GM21723 (cell line): ENCODE results near the gene STK4.
"Not testable (repeated sequence)": the region's sequence is repeated elsewhere in the genome, so short reads cannot be mapped to it uniquely, and the experiment has no call there.

Experiments used
- ATAC-seq: cut with Tn5 transposase; IDR thresholded peaks from one replicate; pipeline ENCODE4 v1.9.1; 2021; ENCODE audit warnings: mild to moderate bottlenecking, moderate library complexity; ENCODE audit not compliant: unreplicated experiment

STK4 gene

DNA sequence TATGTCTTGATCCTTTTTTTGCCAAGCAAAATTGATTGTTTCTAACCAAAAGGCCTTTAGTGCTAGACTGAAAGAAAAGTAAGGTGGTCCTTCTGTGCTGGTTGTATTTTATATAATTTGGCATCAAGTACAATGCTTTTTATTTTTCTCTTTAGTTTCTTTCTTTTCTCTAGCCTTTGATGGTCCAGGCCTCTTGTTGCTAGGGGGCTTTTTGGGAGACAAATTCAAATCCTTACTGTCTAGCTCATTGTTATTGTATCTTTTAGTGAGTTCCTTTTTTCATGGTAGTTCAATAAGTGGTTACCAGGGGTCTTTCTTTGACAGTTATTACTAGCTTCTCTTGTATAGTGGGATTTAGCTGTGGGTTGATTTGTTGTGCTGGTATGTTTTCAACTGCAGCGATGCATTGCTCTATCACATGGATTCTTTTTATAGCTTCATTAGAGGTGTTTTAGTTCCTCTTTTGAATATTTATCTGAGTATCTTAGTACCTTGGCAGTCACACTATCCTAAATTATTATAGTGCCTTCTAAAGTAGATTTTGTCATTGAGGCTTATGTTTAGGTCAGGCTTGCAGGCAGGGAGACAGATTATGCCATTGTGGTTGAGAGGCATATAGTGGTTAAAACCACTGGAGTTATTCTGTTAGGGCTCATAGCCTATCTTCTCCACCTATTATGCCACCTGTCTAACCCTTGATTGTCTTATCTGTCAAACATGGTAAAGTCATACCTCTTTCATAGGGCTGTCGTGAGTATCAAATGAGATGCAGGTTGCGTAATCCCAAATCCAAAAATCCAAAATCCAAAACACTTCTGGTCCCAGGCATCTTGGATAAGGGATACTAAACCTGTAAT is 85.1 kb downstream of the STK4 start:
- no peak for ATAC-seq

GRCh38 chr20:45052698-45053429 is 86.6 kb downstream of the STK4 start:
- ATAC-seq, result no peak

DNA sequence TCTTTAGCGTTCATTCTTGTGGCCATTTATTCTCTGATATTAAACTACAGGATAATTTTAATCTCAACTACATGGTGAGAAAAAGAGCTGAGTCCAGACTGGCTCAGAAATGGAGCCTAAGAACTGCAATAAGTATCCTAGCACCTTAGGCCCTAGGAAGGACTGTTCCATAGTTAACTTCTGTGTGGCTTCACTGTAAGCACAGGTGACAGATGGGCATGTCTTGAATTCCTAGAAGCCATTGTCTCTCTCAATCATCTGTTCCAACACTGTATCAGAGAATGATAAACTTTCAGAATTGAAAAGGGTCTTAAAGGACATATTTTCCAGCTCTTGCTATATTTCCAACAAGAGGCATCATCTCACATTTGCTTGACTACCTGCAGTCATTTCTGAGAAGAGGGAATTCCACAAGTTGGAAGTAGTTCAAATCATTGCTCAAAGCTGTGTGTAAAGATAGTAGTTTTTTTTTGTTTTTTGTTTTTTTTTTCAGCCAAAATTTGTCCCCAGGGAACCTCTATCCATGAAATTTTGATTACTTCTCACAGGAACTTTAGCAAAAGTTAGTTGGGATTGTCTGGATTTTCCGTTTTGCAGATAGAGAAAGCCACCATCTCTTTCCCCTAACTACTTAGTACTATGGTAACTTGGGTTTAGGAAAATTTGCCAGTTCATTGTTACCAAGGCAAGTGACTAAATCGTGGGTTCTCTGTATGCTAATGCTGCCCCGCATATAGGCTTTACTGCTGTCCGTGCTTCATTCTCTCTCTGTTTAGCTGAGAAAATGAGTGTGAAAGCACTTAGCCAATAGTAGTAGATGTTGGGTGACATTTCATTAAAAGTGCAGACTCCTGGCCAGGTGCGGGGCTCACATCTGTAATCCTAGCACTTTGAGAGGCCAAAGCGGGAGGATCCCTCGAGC is 87.4 kb downstream of the STK4 start:
- no peak for ATAC-seq

- ATAC-seq, result no peak
Measured at GRCh38 chr20:45055056-45055455, 88.7 kb downstream of the STK4 start.

DNA sequence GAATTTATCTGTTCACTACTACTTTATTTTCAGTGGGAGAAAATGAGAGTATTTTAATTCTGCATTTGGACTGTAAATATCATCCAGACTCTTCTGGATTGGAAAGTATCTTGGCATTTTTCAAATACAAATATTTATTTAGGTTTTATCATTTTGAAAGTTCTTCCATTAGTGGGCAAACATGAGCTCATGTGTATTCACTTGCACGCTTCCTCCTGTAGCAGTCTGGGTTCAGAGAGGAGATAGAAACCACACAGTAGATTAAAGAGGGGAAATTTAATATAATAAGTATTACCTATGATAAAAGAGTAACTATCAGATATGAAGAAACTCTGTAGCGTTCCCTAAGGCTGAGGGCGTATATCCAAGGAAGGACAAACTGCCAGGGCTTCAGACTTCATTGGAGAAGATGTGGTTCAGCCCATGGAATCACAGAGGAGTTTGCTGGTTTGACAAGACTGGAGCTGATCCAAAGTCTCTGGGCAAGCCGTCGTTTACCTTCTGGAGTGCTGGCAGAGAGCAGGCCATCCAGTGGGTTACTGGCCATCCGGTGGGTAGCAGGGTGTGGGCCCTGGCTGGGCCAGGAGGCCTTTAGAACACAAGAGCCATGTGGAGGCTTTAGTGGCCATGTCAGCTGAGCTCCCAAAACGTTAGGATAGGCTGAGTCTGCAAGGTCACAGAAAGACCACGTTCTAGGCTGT is 90.3 kb downstream of the STK4 start:
- ATAC-seq, result no peak

- ATAC-seq, result no peak
Measured at GRCh38 chr20:45058168-45058850, 92.0 kb downstream of the STK4 start.

DNA sequence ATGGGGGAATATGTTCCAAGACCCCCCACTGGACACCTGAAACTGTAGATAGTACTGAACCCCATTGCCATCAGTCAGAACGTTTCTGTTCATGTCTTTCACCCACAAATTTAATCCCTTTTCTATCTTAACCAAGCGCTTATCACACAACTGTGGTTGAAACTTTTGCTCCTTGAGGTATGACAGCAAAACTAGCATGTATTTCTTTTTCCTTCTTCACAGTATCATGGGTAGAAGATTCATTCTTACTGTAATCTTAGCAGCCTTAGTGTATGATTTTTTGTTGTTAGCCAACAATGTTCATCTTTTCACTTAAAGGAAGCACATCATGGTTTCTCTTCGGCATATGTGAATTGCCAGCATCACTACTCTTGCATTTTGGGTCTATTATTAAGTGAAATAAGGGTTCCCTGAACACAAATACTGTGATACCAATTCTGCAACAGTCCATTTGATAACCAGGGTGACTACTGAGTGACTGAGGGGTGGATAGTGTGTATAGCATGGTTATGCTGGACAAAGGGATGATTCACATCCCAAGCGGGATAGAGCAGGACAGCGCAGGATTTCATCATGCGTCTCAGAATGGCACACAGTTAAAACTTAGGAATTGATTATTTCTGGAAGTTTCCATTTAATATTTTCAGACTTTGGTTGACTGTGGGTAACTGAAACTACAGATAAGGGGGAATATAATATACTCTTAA is 92.9 kb downstream of the STK4 start:
- ATAC-seq, result no peak

GRCh38 chr20:45060294-45060693 is 94.0 kb downstream of the STK4 start:
- no peak for ATAC-seq

DNA sequence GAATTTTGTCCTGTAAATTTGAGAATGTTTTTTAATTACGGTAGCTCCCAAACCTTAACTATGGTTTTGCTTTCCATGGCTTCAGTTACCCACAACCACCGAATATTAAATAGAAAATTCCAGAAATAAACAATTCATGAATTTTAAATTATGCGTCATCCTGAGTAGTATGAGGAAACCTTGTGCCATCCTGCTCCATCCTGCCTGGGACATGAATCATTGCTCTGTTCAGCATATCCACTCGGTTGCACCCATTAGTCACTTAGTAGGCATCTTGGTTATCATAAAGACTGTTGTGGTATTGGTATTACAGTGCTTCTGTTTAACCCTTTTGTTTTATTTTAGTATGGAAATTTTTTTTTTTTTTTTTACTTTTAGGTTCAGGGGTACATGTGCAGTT is 94.9 kb downstream of the STK4 start:
- no peak for ATAC-seq

- not testable (repeated sequence) for ATAC-seq
Measured at GRCh38 chr20:45063107-45063506, 96.8 kb downstream of the STK4 start.

- ATAC-seq, result no peak
Measured at GRCh38 chr20:45064812-45065211, 98.5 kb downstream of the STK4 start.

DNA sequence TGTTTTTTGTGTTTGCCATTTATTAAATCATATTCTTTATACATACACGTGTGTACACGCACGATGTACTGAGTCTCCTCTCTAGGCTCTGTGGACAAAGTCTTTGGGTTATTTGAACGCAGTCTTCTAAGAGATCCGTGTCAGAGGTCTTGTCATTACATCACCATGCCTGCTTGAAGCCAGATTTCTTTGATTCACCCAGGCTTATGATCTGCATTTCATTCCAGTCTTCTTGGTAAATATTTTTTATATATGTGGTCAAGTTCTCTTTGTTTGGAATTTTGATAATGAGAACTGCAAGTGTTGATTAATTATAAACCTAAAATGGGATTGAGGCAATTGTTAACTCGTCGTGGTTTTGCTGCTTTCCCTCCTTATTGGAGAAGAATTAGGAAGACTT is 100.1 kb downstream of the STK4 start:
- no peak for ATAC-seq

DNA sequence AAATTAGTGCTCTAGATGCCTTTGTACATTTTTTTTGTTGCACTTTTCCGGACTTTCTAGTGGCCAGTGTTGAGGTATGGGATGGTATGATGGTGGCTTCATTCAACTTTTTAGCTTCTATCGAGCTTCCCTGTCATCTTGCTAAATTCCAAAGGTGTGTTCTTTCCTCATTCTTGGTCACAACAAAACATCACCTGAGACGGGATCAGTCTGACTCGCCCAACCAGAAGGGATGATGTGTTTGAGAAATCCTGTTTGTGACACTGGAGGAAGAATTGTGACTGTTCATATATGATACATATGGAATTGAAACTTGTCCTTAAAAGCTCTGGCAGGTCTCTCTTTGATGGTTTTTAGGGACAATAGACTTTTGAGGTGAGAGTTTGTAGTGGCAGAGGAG is 100.8 kb downstream of the STK4 start:
- ATAC-seq, result no peak

DNA sequence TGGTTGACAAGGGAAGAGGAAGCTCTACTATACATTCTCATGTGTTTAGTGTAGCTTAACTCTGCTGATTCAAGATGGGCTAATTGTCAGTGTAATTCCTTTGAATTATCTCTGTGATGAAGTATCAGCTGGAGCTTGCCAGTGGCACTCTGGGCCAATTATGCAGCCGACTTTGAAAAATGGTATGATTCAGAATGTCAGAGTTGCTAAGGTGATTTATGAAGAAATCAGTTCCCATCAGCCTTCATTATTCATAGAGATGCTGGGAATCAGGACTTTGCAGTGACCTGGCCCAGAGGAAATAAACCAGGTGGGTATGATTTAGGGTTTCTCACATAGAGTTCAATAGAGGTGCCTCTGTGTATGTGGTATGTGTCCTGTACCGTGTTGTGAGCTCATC is 101.2 kb downstream of the STK4 start:
- no peak for ATAC-seq

- ATAC-seq, result no peak
Measured at GRCh38 chr20:45069261-45069660, 102.9 kb downstream of the STK4 start.

DNA sequence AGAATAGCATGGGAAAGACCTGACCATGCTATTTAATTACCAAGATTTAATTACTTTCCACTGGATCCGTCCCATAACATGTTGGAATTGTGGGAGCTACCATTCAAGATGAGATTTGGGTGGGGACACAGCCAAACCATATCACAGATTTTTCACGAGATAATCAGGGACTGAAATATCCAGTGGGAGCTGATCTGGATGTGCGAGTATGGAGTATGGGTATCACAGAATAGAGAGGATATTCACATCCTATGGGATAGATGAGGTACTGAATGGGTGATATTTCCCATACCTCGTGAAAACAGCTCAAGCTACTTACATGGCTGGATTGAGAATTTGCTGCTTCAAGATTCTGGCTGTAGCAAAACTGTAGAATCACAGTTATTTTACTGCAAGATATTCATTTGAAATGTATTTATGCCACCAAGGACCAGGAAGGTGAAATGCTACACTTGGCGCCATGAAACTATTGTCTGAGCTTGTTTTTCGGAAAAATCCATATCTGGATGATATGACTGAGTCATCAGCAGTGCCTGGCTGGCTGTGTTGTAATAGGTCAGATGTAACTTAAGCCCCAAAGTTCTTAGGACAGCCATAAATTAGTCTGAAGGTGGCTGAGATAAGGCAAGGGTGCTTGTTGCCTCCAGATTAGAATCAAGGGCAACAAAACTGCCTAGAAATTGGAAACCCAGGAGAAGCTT is 104.8 kb downstream of the STK4 start:
- no peak for ATAC-seq

GRCh38 chr20:45072066-45072465 is 105.8 kb downstream of the STK4 start:
- no peak for ATAC-seq

- no peak for ATAC-seq
Measured at GRCh38 chr20:45073221-45073620, 106.9 kb downstream of the STK4 start.

DNA sequence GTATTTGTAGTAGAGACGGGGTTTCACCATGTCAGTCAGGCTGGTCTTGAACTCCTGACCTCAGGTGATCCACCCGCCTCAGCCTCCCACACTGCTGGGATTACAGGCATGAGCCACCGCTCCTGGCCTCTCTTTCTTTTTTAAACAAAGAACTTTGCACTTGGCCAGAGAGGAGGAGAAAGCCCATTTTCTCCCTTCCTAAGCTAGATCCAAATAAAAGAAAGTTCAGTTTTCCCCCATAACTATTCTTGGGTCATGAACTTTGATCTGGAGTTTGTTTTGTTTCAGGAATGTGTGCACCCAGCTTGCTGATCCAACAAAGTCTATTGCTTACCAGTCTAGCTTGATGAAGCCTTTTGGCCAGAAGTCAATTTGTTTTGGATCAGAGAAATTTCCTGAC is 111.2 kb downstream of the STK4 start:
- no peak for ATAC-seq
